ENCODE data around the gene PGD. TPM values are rescaled to one million over a fixed set of nuclear protein-coding genes. Genes with fewer than 3 reads are reported as not detected.

The PGD gene
- total RNA-seq, 4 donors from 2014 or later: 22.9 to 109 (median 44.2) TPM

GRCh38 chr1:10433790-10434189 is 34.9 kb downstream of the PGD start:
- H3K4me1 ChIP-seq: peaks cover 0 to 27% (median 7%) of the 10 kb centered on the region in 3 donors
- ATAC-seq: no peak

GRCh38 chr1:10434590-10434989 is 35.7 kb downstream of the PGD start:
- Histone ChIP-seq H3K4me3 (no peak overlapping the region), H3K4me1 (peaks cover 0 to 23% (median 7%) of the 10 kb centered on the region in 3 donors), H3K27ac (no peak overlapping the region), H3K36me3 (peaks cover 0 to 7% of the 10 kb centered on the region in 2 donors), H3K9me3 (no peaks in the 10 kb centered on the region), H3K27me3 (no peaks in the 10 kb centered on the region)
- WGBS, 2 donors (ENCODE audit: low coverage in 1 of 2): 92 to 93% methylated on average over 4 to 5 of the region's 5 CpGs
- TF ChIP-seq EP300 (IDR thresholded peaks at IDR 0.05): no peak
- no peak for TF ChIP-seq POLR2A (IDR thresholded peaks at IDR 0.05)
- TF ChIP-seq POLR2AphosphoS5 (IDR thresholded peaks at IDR 0.05): no peak
- no peak for TF ChIP-seq CTCF (IDR thresholded peaks at IDR 0.05)
- ATAC-seq: no peak

More at GRCh38 chr1:10433790-10434189, 34.9 kb downstream of the PGD start:
- no peaks in the 10 kb centered on the region for H3K9me3 ChIP-seq
- H3K4me3 ChIP-seq: no peak overlapping the region
- WGBS, 2 donors (ENCODE audit: low coverage in 1 of 2): 79 to 85% methylated on average over 3 to 7 of the region's 11 CpGs
- H3K27me3 ChIP-seq: no peaks in the 10 kb centered on the region
- no peak for TF ChIP-seq EP300 (IDR thresholded peaks at IDR 0.05)
- TF ChIP-seq POLR2A (IDR thresholded peaks at IDR 0.05): no peak
- no peak for TF ChIP-seq POLR2AphosphoS5 (IDR thresholded peaks at IDR 0.05)
- TF ChIP-seq CTCF (IDR thresholded peaks at IDR 0.05): no peak
- peaks cover 0 to 5% of the 10 kb centered on the region in 2 donors for H3K36me3 ChIP-seq
- H3K27ac ChIP-seq: no peak overlapping the region

- ATAC-seq: no peak
- H3K4me1 ChIP-seq: peaks cover 0 to 4% (median 0%) of the 10 kb centered on the region in 3 donors
- no peaks in the 10 kb centered on the region for H3K27me3 ChIP-seq
- no peaks in the 10 kb centered on the region for H3K9me3 ChIP-seq
- TF ChIP-seq CTCF (IDR thresholded peaks at IDR 0.05) (no peak), EP300 (IDR thresholded peaks at IDR 0.05) (no peak), POLR2A (IDR thresholded peaks at IDR 0.05) (no peak), POLR2AphosphoS5 (IDR thresholded peaks at IDR 0.05) (no peak)
- no peak overlapping the region for H3K27ac ChIP-seq
- no peak overlapping the region for H3K4me3 ChIP-seq
- H3K36me3 ChIP-seq: peaks cover 0 to 21% of the 10 kb centered on the region in 2 donors
- WGBS, 2 donors (ENCODE audit: low coverage in 1 of 2): 90 to 100% methylated on average over 1 of the region's 1 CpG
Measured at GRCh38 chr1:10437052-10437451, 38.2 kb downstream of the PGD start.

- 53 to 59% methylated on average over 7 of the region's 7 CpGs for WGBS, 2 donors (ENCODE audit: low coverage in 1 of 2)
- TF ChIP-seq POLR2AphosphoS5 (IDR thresholded peaks at IDR 0.05) (no peak), POLR2A (IDR thresholded peaks at IDR 0.05) (no peak), CTCF (IDR thresholded peaks at IDR 0.05) (no peak), EP300 (IDR thresholded peaks at IDR 0.05) (no peak)
- H3K27me3 ChIP-seq: no peaks in the 10 kb centered on the region
- H3K36me3 ChIP-seq: peaks cover 0 to 27% of the 10 kb centered on the region in 2 donors
- no peak overlapping the region for H3K27ac ChIP-seq
- H3K4me3 ChIP-seq: no peak overlapping the region
- H3K9me3 ChIP-seq: no peaks in the 10 kb centered on the region
- no peak for ATAC-seq
- no peaks in the 10 kb centered on the region for H3K4me1 ChIP-seq
Measured at GRCh38 chr1:10438677-10439163, 39.9 kb downstream of the PGD start.

GRCh38 chr1:10440305-10440704 is 41.4 kb downstream of the PGD start:
- no peak overlapping the region for H3K4me3 ChIP-seq
- 80 to 89% methylated on average over 2 of the region's 2 CpGs for WGBS, 2 donors (ENCODE audit: low coverage in 1 of 2)
- no peak for ATAC-seq
- H3K27me3 ChIP-seq: no peaks in the 10 kb centered on the region
- H3K27ac ChIP-seq: no peak overlapping the region
- H3K9me3 ChIP-seq: no peaks in the 10 kb centered on the region
- TF ChIP-seq POLR2A (IDR thresholded peaks at IDR 0.05) (no peak), CTCF (IDR thresholded peaks at IDR 0.05) (no peak), POLR2AphosphoS5 (IDR thresholded peaks at IDR 0.05) (no peak), EP300 (IDR thresholded peaks at IDR 0.05) (no peak)
- no peaks in the 10 kb centered on the region for H3K4me1 ChIP-seq
- peaks cover 0 to 34% of the 10 kb centered on the region in 2 donors for H3K36me3 ChIP-seq

Data from gastroesophageal sphincter (tissue), 4 donors.